OCI-LY1 (cell line): ENCODE results near the gene PRDM15.

Experiments used
- EZH2 ChIP-seq: fragments of 200-600 bp; sonication (generic), shearing (Covaris generic); IDR thresholded peaks from 2 replicates; pipeline ENCODE4 v1.8.0; 2017; ENCODE audit warnings: borderline replicate concordance, mixed run types, mild to moderate bottlenecking, antibody characterized with exemption, low read length, moderate library complexity, mixed read lengths
- TF ChIP-seq, protein P1 (sequence below): fragments of 200-600 bp; sonication (generic), shearing (Covaris generic); IDR thresholded peaks from 2 replicates; pipeline ENCODE4 v1.5.1; 2017; ENCODE audit warnings: mild to moderate bottlenecking, antibody characterized with exemption, low read length, moderate library complexity, mixed read lengths

GRCh38 chr21:41871293-41872030 is 7.7 kb downstream of the PRDM15 start:
- TF ChIP-seq, protein P1, sequence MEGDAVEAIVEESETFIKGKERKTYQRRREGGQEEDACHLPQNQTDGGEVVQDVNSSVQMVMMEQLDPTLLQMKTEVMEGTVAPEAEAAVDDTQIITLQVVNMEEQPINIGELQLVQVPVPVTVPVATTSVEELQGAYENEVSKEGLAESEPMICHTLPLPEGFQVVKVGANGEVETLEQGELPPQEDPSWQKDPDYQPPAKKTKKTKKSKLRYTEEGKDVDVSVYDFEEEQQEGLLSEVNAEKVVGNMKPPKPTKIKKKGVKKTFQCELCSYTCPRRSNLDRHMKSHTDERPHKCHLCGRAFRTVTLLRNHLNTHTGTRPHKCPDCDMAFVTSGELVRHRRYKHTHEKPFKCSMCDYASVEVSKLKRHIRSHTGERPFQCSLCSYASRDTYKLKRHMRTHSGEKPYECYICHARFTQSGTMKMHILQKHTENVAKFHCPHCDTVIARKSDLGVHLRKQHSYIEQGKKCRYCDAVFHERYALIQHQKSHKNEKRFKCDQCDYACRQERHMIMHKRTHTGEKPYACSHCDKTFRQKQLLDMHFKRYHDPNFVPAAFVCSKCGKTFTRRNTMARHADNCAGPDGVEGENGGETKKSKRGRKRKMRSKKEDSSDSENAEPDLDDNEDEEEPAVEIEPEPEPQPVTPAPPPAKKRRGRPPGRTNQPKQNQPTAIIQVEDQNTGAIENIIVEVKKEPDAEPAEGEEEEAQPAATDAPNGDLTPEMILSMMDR: no peak
- no peak for TF ChIP-seq EZH2
